HG03039 (cell line): ENCODE measurements around the gene CCDC200.
"Not testable (repeated sequence)": the region's sequence is repeated elsewhere in the genome, so short reads cannot be mapped to it uniquely, and the experiment has no call there.

Experiments used
- ATAC-seq: cut with Tn5 transposase; IDR thresholded peaks from one replicate; pipeline ENCODE4 v1.9.1; 2021; ENCODE audit warnings: mild to moderate bottlenecking, moderate library complexity; ENCODE audit not compliant: unreplicated experiment

The CCDC200 gene

DNA sequence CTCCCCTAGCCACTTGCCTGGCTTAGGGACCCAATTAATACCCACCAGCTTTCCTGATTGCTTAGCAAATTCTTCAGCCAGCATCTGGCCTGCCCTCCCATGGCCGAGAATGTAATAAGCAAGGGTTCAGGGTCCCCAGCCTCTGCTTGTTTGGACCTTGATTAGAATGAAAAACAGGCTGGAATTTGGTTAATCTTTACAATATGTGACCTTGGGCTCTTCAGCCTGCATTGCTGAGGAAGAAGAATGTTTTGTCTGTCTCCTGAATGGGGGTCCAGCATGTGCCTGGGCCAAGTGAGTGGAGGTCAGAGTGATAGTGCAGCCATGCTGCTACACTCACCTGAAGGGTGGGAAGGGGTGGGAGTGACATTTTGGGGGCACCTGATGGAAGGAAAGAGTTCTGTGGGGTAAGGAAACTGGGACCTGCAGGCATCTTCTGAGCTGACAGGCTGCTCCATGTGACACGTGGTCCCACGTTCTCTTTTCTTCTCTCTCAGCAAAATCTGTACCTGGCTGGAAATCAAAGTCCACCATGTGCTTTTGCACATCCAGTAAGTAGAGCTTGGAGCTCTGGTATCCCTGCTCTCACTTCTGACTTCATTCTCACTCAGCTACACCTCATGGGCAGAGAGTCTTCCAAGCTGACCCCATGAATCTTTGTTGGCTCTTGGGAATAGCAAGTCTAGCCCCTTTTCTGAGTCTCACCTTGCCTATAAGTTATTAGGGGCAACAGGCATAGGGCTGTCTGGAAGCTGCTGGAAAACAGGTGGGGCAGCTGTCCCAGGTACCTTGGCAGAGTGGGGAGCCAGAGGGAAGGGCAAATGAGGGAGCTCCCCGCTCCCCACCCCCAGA, 11.4 kb downstream of the CCDC200 start:
- no peak for ATAC-seq

DNA sequence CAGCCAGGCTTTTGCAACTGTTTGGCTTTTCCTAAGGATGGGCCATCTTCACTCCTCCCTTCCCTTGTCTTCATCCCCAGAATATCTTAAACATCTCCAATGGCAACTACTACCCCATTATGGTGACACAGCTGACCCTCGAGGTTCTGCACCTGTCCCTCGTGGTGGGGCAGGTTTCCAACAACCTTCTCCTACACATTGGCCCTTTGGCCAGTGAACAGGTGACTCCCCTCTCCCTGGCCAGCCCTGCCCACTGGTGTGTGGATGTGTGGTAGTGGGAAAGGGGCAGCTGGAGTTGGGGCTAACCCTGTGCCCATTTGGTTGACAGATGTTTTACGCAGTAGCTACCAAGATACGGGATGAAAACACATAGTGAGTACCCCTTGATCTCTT, 12.1 kb downstream of the CCDC200 start:
- ATAC-seq: no peak

GRCh38 chr17:43215341-43215740, 13.1 kb downstream of the CCDC200 start:
- ATAC-seq: no peak

DNA sequence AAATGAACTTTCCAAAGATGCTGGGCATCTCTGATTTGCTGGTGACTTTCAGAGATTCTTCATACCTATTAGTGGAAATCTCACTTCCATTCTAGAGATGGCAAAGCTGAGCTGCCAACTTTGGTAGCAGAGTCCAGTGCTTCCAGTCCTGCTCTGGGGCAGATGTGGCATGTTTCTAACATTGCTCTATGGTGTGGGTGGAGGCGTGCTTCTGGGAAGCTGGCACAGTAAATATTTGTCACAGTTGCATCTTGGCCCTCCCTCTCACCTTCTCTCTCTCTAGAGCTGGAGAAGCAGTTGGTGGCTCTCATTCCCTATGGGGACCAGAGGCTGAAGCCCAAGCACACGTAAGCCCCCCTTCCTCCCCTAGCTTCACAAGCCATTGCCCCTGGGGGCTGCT, 14.9 kb downstream of the CCDC200 start:
- no peak for ATAC-seq

DNA sequence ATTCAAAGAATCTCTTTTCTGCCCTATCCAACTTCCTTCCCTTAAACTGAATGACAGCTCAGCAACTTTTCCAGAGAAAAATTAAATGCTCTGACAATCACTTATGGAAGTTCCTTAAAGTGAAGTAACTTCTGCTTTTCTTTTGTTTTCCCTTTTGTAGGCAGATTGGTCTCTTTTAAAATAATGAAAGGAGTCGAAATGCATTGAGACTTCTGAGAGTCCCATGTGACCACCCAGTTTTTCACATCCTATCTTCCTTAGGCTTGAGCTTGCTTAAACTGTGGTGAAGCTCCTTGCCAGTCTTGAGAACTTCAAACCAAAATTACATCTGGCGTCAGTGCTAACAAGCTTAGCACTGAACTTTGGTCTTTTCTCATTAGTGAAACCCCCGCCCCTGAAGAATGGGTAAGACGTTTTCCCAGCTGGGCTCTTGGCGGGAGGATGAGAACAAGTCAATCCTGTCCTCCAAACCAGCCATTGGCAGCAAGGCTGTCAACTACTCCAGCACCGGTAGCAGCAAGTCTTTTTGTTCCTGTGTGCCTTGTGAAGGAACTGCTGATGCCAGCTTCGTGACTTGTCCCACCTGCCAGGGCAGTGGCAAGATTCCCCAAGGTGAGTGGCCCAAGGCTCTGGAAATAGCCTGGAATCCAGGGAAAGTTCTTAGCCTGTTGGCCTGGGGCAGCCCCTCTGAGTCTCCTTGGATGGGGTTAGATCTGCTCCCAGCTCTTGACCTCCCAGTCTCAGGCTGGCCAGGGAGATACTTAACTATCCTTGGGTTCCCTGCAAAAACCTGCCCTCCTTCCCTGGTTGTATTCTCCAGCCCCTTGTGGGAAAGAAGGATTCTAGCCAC, 15.6 kb downstream of the CCDC200 start:
- no peak for ATAC-seq

GRCh38 chr17:43211480-43212402, 16.7 kb downstream of the CCDC200 start, which contains the start of gene TMEM106A:
Gene TMEM106A (plus strand): TSS chr17:43211875. CDS start chr17:43213042, 1,167 bp downstream.
- no peak for ATAC-seq

GRCh38 chr17:43211123-43211479, 17.3 kb downstream of the CCDC200 start:
- no peak for ATAC-seq

- no peak for ATAC-seq
Observed at GRCh38 chr17:43210576-43210975, 17.8 kb downstream of the CCDC200 start.

DNA sequence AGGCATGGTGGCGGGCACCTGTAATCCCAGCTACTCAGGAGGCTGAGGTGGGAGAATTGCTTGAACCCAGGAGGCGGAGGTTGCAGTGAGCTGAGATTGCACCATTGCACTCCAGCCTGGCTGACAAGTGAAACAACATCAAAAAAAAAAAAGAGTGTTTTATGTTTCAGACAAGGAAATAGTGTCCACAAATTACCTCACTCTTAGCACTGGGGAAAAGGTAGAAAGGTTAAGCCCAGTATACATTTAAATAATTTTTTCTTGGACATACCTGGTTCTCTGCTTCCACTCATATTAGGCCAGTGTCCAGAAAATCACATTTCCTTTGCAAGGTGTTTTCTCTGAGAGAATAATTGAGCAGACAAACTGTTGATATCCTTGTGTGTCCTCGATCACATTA, 25.4 kb downstream of the CCDC200 start:
- ATAC-seq: not testable (repeated sequence)

- no peak for ATAC-seq
Observed at GRCh38 chr17:43200127-43200526, 28.3 kb downstream of the CCDC200 start.

- no peak for ATAC-seq
Observed at GRCh38 chr17:43199633-43200032, 28.8 kb downstream of the CCDC200 start.

GRCh38 chr17:43193251-43193650, 35.2 kb downstream of the CCDC200 start:
- no peak for ATAC-seq

- not testable (repeated sequence) for ATAC-seq
Observed at GRCh38 chr17:43186656-43187055, 41.8 kb downstream of the CCDC200 start.

DNA sequence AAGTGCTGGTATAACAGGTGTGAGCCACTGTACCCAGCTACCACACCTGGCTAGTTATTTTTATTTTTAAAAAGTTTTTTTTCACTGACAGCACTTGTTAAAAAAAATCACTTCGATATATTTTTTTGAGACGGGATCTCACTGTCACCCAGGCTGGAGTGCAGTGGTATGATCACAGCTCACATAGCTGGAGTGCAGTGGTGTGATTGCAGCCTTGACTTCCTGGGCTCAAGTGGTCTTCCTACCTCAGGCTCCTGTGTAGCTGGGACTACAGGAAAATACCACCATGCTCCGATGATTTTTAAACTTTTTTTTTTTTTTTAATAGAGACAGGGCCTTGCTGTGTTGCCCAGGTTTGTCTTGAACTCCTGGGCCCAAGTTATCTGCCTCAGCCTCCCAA, 44.5 kb downstream of the CCDC200 start:
- ATAC-seq: no peak

- no peak for ATAC-seq
Observed at GRCh38 chr17:43176119-43176570, 52.3 kb downstream of the CCDC200 start.

DNA sequence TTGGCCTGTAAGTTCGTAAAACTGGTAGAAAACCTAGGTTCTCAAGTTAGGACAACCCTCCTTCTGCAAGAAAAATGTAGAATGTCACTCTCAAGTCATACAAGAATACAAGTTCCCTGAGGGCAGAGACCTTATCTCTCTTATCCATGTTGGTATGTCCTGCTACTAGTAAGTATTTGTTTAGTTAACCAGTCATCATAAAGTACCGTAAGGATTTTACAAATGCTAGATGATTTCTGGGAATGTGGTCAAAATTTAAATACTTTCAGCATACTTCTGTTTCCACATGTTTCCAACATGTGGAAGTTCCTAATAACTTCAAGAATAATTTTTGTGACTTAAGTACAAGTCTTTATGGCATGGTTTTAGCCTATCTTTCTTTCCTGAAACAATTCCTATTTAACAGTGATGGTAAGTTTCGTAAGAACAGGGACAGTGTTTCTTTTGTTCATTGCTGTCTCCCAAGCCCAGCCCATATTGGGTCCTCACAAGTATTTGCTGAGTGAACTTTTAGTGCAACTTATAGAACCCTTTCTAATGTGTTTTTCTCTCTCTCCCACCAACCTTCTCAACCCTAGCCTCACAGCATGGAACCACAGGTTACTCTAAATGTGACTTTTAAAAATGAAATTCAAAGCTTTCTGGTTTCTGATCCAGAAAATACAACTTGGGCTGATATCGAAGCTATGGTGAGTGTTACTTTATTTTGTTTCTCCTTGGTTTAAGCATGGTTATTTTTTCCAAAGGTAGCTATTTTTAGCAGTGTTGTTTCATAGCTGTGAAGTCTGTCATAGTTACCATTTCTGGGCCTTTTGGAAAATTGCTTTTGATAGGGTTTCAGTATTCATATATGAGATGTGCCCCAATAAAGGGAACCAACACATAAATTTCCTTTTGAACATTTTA, 53.0 kb downstream of the CCDC200 start:
- ATAC-seq: no peak

- ATAC-seq: no peak
Observed at GRCh38 chr17:43171586-43172487, 56.6 kb downstream of the CCDC200 start.
